GM21390 (cell line): ENCODE results near the gene MCCC1.
A peak's percentile ranks its signal among the peaks of the same experiment; 100 is the strongest.
"Not testable (repeated sequence)": the region's sequence is repeated elsewhere in the genome, so short reads cannot be mapped to it uniquely, and the experiment has no call there.

Experiments used
- ATAC-seq: cut with Tn5 transposase; IDR thresholded peaks from one replicate; pipeline ENCODE4 v1.9.1; 2021; ENCODE audit not compliant: unreplicated experiment

Gene MCCC1

GRCh38 chr3:183050706-183051105 lies 48.6 kb downstream of the MCCC1 start:
- no peak for ATAC-seq

GRCh38 chr3:183046883-183047282 lies 52.4 kb downstream of the MCCC1 start:
- no peak for ATAC-seq

DNA sequence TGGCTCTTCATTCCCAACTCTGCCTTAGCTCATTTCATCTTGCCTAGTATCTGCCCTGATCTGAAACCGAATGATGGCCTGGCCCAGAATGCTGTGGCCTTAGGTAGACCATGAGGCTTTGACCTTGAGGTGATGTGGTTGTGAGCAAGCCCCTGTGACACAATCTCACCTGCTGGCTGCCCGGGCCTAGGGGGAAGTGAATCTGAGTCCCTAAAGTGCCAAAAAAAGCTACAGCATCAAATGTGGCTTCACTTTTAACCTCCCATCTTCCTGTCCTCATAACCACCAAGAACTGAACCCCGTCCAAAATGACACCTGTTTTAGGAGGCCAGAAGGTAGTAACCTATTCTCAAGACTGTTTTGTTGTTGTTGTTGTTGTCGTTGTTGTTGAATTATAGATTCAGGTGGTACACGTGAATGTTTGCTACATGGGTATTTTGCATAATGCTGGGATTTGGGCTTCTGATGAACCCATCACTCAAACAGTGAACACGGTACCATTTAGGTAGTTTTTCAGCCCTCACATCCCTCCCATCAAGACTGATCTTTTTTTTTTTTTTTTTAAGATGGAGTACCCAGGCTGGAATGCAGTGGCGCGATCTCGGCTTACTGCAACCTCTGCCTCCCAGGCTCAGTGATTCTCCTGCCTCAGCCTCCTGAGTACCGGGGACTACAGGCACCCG lies 54.6 kb downstream of the MCCC1 start:
- peak; percentile 97 for ATAC-seq

- ATAC-seq: no peak
Observed at GRCh38 chr3:183038757-183039156, 60.5 kb downstream of the MCCC1 start.

DNA sequence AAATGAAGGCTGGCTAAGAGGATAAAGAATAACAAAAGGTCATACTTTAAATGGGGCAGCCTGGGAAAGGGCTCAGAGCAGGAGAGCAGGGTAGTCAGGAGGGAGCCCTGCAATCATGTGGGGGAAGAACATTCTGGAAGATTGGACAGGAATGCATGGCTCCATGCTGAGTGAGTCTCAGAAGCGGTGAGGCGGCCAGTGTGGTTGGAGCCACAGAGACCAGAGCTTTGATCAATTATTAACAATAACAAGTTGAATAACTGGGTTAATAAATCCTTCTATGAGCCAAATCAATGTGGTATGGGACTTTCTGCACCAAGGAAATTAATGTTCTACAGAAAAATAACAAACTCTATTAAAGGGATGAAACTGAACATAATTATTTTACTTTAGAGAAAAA lies 61.1 kb downstream of the MCCC1 start:
- no peak for ATAC-seq

DNA sequence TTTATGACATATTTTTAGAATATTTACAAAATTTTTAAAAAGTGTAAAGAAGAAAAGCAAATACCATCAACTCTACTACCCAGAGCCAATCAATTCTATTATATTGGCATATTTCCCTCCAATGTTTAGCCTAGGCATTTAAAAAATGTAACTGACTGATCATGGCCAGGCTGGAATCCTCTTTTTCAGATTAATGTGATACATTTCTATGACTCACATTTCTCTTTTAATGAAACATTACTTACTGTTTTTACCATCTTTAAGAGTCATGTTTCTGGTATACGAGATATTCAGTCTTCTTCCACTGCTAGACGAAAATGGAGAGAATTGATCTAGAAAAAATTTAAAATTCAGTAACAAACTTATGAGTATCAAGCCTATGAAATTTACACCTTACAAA lies 65.5 kb downstream of the MCCC1 start:
- no peak for ATAC-seq

DNA sequence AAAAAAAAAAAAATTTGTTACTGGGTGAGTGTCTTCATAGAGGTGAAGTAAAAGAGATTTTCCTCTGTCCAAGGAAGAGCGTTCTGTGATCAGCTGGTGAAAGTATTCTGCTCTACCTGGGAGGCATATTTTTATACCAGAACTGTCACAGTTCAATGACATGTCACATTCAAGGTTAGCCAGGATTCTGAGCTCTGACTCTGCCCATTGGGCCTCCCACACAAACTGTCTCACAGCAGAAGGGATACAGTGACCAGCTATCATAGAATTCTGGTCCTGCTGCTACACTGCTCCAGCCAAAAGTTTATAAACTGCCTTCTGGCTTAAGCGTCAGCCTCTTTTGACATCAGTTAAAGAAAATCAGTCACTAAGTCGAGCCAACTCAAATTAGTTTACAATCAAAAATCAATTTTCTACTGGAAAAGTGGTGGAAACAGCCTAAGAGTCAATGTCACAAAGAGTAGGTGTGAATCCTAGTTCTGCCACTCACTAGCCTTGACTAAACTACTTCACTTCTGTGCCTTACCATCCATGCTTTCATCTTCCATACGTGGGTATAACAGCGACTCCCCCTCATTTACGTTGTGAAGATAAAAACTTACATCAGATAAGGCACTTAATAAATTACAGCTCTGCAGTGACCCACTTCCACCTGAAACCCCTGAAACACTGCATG lies 66.3 kb downstream of the MCCC1 start:
- no peak for ATAC-seq

DNA sequence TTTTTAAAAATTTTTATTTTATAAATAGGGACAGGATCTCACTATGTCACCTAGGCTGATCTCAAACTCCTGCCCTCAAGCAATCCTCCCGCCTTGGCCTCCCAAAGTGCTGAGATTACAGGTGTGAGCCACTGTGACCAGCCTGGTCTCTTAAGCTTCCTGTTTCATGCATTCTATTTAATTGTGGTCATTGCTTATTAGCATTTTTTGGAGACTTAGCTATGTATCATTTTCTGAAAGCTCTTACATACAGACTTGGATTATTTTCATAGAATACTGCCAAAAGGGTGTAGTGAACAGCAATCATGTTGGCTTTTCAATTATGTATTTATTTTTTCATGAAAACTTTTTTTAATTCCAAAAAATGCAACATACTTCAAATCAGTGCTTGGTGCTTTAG lies 67.5 kb downstream of the MCCC1 start:
- ATAC-seq: no peak

- ATAC-seq: no peak
Observed at GRCh38 chr3:183028416-183028815, 70.9 kb downstream of the MCCC1 start.

DNA sequence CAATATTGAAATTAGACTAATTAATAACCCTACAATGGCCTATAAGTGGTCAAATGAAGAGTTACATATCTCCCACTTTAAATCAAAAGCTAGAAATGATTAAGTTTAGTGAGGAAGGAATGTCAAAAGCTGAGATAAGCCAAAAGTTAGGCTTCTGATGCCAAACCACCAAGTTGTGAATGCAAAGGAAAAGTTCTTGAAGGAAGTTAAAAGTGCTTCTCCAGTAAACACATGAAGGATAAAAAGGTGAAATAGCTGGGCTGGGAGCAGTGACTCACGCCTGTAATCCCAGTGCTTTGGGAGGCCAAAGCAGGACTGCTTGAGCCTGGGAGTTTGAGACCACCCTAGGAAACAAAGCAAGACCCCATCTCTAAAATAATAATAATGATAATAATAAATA lies 72.0 kb downstream of the MCCC1 start:
- ATAC-seq: no peak

DNA sequence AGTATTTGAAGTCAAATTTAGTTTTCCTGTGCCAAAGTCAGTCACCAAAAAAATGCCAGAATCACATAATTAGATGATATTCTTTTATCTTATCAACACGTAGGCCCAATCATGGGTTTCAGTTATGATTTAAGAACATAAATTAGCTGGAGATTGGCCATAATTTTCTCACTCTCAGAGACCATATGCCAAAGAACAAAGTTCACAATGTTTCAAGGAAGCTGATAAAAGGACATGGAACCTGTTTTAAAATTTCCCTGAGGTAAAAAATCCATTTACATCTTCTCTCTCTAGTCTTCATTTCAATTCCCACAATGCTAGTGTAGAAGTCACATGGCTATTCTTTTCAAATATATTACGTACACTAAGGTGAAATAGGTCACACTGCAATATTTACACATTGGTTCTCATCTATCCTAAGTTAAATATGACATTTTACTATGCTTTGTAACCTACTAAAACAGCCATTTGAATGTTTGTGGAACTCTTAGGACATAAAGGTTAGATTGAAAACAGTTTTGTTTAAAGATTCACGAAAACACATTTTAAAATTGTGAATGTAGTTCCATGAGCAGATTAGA lies 76.3 kb downstream of the MCCC1 start:
- ATAC-seq: no peak

DNA sequence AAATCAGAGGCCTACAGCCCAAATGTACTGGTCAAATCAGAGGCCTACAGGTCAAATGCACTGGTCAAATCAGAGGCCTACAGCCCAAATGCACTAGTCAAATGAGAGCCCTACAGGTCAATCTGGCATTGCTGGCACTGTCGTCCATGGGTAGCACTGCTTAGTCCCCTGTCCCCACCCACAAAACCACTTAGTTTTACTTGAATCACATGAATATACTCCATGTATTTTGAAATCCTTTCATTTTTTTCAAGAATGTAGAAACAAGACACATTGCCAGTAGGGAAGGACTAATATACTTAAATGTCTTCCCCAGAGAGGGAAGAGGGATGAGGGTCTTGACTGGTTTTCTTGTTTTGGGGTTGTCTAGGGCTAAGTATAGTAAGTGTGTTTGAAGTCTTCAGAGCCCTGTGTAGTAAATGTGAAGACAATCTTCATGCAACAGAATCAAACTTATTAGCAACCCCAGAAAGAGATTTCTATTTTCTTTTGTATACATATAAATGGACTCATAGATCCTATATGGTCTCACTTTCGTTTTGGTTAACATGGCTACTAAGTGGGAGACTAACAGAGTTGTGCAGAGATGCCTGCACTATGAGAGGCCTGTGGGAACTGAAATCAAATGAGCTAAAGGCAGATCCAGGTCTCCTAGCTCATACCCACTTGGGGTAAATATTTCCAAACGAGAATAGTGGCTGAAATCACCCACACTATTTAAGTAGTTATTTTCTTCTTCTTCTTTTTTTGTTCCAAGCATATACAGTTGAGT lies 80.7 kb downstream of the MCCC1 start:
- ATAC-seq: no peak

GRCh38 chr3:183015185-183015584 lies 84.1 kb downstream of the MCCC1 start:
- ATAC-seq: no peak

DNA sequence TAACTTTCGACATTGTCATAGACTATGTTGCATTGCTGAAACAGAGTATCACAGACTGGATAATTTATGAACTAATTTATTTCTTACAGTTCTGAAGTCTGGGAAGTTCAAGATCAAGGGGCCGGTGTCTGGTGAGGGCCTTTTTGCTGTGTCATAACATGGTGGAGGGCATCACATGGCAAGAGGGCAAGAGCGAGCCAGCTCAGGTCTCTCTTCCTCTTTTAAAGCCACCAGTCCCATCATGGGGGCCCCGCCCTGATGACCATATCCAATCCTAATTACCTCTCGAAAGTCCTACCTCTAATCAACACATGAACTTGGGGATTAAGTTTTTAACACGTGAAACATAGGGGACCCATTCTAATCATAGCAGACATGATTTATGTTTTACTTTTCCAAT lies 85.4 kb downstream of the MCCC1 start:
- ATAC-seq: no peak

DNA sequence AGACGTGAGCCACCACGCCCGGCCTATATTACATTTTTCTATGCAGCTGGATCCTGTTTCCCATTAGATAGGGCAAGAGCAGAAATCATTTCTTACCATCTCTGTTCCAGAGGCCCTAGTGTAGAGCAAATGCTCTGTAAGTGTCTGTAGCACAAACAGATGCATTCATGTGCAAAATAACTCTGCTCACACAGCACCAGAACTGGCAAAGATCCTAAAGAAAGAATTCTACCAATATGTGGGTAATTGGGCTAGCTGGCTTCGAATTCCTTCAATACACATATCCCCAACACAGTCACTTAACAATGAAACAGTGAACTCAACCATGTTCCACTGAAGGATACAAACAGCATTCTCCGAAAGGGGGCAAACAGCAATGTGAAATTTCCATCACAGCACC lies 86.2 kb downstream of the MCCC1 start:
- no peak for ATAC-seq

GRCh38 chr3:183008800-183009199 lies 90.5 kb downstream of the MCCC1 start:
- ATAC-seq: no peak

DNA sequence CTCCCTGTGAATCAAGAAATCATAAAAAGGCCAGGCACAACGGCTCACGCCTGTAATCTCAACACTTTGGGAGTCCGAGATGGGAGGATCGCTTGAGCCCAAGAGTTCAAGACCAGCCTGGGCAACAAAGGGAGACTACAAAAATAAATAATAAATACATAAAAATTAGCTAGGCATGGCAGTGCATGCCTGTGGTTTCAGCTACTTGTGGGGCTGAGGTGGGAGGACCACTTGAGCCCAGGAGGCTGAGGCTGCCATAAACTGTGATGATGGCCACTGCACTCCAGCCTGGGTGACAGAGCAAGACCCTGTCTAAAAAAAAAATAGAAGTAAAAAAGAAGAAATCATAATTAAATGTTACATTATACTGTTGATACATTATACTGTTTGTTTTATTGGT lies 91.0 kb downstream of the MCCC1 start:
- ATAC-seq: no peak

- ATAC-seq: no peak
Observed at GRCh38 chr3:183006396-183007002, 92.8 kb downstream of the MCCC1 start.

DNA sequence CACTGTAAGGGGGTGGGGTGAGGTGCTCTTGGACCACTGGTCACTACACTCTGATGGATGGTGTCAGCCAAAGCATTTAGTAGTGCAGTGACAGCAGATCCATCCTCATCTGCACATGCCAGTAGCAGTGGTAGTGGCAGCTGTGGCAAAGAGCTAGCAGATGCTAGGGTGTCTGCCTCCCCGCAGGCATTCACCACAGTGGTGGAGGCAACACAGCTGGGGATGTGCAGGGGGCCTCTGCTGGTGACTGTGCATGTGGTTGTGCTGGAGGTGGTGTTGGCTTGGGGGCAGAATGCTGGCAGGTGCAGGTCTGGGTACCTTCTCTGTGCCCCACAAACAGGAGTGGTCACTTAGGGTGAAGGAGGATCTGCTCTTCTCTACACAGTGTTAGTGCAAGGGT lies 99.5 kb downstream of the MCCC1 start:
- no peak for ATAC-seq

- not testable (repeated sequence) for ATAC-seq
Observed at GRCh38 chr3:182993486-182994201, 105.7 kb downstream of the MCCC1 start.

GRCh38 chr3:182989566-182989965 lies 109.7 kb downstream of the MCCC1 start:
- no peak for ATAC-seq
